ENCODE data around the gene NPPB.

DNA sequence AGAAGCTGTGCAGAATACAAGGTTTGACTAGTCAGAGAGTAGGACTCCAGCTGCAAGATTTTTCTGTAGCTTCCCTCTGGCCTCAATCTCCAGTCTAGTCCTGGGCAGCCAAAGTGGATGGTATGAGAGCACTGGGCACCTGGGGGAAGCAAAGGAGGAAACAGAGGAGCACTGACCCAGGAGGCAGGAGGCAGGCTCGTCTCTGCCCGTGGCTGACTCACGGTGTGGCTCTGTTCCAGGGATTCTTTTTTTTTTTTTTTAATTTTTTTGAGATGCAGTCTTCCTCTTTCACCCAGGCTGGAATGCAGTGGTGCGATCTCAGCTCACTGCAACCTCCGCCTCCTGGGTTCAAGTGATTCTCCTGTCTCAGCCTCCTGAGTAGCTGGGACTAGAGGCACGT lies 4.1 kb upstream of the NPPB start:
- no peak for TF ChIP-seq EZH2phosphoT487 (conservative IDR thresholded peaks at IDR 0.05; ENCODE audit: low read length)
- TF ChIP-seq, protein P1, sequence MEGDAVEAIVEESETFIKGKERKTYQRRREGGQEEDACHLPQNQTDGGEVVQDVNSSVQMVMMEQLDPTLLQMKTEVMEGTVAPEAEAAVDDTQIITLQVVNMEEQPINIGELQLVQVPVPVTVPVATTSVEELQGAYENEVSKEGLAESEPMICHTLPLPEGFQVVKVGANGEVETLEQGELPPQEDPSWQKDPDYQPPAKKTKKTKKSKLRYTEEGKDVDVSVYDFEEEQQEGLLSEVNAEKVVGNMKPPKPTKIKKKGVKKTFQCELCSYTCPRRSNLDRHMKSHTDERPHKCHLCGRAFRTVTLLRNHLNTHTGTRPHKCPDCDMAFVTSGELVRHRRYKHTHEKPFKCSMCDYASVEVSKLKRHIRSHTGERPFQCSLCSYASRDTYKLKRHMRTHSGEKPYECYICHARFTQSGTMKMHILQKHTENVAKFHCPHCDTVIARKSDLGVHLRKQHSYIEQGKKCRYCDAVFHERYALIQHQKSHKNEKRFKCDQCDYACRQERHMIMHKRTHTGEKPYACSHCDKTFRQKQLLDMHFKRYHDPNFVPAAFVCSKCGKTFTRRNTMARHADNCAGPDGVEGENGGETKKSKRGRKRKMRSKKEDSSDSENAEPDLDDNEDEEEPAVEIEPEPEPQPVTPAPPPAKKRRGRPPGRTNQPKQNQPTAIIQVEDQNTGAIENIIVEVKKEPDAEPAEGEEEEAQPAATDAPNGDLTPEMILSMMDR (IDR thresholded peaks at IDR 0.05; ENCODE audit: insufficient read depth, low read length, poor library complexity, severe bottlenecking): no peak
